Stimulated activated CD4-positive, alpha-beta T cell treated with anti-CD3 and anti-CD28 coated beads, Interleukin-1b, Interleukin-23, amount 100 ng/mL, for 48 hours (primary cell): ENCODE data around the gene ELF1.
"Not testable (repeated sequence)": the region's sequence is repeated elsewhere in the genome, so short reads cannot be mapped to it uniquely, and the experiment has no call there.

Experiments used
- DNase-seq: peaks from one replicate; pipeline ENCODE4 v3.0.0-alpha.2; 2020

ELF1 gene

DNA sequence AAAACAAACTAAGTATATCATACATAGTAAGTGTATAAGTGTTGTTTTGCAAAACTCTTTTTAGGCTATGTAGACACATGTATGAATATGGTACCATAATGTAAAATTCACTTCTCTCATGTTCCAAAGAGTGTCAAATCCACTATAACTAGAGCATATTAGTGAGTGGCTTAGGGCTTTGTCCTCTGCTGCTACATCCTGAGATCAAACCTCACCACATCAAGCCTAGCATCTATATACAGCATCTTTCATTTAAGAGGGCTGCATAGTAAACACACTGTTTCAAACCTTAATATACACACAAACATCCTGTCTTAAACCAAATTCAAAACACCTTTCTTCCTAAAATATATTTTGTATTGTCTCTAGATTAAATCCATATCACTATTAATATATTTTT lies 38.7 kb downstream of the ELF1 start:
- DNase-seq: no peak

DNA sequence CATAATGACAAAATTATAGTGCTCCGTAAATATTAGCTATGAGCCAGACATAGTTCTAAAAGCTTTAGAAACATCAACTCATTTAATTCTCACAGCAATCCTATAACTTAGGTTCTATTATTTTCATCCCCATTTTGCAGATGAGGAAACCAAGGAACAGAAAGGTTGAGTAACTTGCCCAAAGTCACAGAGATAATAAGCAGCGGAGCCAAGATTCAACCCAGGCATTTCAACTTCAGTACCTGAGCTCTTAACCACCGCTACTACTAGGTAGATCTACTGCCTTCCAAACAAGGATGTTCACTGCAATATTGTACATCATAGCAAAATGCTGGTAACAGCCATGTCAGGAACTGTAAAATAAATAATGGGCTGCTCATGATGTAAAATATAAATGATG lies 39.9 kb downstream of the ELF1 start:
- no peak for DNase-seq

DNA sequence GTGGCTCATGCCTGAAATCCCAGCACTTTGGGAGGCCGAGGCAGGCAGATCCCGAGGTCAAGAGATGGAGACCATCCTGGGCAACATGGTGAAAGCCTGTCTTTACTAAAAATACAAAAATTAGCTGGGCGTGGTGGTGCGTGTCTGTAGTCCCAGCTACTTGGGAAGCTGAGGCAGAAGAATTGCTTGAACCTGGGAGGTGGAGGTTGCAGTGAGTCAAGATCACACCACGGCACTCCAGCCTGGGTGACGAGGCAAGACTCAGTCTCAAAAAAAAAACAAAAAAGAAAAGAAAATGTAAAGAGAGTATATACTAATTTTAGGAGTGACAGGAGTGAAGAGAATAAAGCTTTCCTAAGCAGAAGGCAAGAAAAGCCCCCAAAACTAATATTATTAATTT lies 41.0 kb downstream of the ELF1 start:
- not testable (repeated sequence) for DNase-seq

DNA sequence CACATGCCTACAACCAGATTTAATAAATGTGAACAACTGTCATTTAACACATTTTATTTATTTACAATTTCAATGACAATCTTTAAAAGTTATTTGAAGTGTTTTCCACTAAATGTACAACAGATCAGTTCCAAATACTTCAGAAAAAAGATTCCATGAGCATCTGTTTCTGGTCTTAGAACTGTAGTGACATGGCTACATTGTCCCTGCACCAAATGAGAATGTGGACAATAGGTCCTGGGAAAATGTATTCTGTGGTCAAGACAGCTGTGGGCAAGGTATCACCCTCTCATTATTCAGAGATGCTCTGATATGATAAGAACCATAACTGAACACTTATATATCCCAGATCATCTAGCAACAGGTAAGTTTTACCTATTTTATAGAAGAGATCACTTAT lies 43.7 kb downstream of the ELF1 start:
- no peak for DNase-seq

DNA sequence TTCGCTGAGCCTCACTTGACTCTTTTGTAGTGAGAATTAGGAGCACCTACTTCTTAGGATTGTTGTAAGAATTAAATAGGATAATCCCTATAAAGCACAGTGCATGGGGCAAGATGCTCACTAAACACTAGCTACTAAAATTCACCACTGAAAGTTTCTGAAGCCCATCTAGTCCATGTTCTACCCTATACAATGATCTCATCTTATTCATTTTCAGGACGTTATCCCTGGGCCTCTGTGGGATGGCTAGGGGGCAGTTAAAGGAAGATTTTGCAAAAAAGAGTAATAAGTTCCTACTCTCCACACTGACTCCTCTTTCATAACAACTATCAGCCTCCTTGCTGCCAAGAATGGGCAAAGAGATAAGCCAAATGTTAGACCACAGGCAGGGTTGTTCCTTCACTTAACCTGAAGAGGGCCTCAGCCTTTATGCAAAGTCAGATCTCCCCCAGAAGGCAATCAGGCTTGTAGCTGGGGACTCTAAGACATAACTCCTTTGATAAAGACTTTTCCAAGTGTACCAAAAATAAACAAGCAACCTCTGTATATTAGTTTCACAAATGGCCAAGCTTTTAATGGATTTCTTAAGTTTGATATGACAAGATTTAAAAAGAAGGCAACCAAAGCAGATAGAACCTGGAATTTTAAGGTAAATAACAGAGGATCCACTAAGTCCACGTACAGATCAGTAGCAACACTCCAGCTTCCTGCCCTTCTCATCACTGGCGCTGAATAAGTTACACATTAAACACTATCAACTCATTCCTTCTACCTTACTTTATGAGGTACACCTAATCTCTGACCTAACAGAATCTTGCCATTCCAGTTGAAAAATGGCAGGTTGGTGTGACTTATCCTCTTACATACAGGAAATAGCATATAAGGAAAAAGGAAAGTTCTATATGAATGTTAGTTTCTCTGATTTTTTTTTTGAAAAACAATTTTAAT lies 44.4 kb downstream of the ELF1 start:
- peak; percentile 28 for DNase-seq

DNA sequence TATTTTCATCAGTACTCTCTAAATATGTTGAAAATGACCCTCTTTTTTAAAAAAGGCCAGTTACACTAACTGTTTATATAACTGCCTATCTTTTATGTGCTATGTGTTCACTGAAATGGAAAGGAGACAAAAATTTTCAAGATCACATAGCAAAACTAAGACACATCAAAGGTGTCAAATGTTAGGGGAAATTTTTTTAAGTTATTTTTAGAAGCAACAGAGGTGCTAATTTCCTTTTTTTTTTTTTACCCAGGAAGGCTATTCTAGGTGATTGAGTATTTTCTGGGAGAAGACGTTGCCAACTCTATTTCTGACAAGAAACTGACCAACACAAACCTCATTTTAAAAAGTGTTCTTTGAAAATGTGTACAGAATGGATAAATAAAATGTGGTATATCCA lies 45.7 kb downstream of the ELF1 start:
- DNase-seq: no peak

DNA sequence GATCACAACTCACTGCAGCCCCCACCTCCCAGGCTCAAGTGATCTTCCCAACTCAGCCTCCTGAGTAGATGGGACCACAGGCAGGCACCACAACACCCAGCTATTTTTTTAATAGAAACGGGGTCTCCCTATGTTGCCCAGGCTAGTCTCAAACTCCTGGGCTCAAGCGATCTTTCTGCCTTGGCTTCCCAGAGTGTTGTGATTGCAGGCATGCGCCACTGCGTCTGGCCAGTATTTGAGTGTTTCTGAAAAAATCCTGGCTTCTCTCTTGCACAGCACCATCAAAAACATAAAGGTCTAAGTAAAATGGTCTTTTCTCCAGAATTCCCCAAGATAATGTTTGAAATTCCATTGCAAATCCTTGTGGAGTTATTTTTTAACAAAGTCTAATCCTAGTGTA lies 47.8 kb downstream of the ELF1 start:
- DNase-seq: no peak

DNA sequence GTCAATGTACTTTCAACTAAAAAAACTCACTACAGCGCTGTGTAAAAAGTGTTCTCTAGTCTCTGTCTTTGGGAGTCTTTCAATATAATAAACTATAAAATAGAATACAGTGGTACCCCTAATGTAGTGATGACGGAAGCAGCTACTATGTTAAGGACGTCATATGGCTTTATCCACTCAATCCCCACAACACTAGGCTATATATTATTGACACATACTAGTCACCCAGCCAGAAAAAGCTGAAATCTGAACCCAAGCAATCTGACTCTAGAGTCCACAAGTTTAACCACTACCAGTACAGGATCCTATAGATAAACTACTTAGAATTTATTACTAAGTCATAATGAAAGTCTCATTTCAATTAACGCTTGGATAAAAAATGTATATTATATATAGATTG lies 48.3 kb downstream of the ELF1 start:
- DNase-seq: no peak

DNA sequence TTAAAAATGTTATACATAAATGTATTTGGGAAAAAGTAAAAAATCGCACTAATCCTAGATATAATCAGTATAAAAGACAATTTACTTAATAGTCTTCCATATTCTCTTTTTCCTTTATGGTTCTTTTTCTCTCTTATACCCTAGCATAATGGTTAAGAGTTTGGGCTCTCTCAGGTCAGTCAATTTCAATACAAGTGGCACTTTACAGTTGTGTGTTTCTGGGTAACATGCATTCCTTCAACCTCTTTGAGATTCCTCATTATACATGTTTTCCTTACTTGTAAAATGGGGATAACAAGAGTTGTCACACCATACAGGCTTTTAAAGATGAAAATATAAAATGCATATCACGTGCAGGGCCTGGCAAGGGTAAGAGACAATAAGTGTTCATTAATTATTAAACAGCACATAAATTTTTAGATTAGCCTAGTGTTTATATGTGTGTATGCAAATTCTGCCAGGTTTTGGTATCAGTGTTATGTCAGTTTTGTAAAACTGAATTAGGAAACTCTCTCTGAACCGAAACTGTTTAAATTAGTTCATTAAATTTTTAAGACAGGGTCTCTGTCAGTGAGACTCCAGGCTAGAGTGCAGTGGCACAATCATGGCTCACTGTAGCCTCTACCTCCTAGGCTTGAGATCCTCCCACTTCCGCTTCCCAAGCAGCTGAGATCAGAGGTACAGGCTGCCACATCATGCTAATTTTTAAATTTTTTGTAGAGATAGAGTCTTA lies 49.8 kb downstream of the ELF1 start:
- peak; percentile 39 for DNase-seq

DNA sequence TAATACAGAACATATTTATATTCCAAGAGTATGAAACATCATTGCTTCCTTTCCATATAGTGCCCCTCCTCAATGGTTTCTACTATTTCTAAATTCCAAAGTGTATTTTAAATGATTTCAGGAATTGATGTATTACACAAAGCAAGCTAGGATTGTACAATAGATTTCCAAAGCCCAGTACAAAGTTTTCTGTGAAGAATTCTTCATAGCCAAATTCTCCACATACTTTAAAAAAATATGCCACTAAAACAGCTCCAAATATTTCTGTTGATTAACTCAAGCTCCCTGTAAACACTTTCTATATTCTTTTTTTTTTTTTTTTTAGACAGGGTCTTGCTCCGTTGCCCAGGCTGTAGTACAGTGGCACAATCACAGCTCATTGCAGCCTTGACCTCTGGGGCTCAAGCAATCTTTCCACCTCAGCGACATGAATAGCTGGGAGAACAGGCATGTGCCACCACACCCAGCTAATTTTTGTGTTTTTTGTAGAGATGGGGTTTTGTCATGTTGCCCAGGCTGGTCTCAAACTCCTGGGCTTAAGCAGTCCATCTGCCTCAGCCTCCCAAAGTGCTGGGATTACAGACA lies 50.6 kb downstream of the ELF1 start:
- no peak for DNase-seq

DNA sequence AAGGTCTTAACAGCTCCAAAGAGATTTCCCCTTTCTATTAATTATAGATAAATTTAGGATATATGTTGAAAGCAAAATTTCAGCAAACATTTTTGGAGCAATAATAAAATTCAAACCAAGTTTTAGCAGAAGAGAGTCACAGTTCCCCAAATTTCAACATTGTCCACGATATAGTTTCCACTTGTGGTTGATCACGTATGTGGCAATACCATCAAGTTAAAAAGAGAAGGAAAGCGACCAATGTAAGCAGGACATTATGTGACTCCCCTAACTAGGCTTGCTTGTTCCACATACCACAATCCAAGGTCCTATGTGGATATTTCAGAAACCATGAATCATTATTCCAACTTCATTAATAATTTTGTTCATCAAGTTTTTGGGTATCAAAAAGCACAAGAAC lies 52.8 kb downstream of the ELF1 start:
- no peak for DNase-seq

DNA sequence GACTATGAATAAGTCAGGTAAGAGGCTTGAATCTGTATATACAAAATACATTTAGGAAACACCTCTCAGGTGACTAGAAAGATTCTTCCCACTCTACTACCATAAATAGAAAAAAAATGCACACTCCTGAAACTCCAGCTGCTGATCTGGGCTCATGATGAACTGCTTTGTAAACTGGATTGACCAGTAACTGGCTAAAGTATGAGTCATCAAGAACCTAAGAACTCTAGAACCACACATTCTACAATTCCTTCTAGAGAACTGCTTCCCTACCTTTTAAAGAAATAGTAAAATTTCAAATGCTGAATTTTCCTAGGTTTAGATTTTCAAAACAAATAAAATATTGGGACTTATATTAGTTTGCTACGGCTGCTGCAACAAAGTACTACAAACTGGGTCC lies 55.2 kb downstream of the ELF1 start:
- DNase-seq: no peak

DNA sequence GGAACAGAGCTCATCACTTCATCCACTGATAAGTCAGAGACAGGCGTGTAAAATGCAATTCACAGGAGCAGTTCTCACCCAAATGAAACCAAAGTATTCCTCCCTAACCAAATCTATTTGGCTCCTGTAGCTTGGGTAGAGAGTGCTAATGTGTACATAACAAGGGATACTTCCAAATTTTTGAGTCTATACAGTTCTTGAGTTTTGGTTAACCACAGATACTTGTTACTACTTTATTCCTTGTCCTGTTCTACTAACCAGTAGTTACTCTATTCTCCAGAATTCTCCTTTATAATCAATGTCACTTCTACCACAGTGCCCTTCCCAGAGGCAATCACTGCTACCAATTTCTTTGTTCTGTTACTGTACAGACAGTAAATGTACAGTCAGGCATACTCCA lies 57.3 kb downstream of the ELF1 start:
- DNase-seq: no peak

DNA sequence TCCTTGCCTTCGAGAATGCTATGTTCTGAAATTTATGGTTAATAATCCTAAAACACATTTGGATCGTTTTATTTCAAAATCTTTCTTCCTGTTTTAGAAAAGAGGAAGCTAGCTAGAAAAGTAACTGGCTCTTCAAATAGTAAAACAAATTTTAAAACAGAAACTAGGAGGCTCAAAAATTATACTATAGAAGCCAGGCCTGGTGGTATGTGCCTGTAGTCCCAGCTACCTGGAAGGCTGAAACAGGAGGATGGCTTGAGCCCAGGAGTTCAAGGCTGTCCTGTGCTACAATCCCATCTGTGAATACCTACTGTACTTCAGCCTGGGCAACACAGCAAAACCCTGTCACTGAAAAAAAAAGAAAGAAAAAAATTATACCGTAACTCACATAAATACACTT lies 57.9 kb downstream of the ELF1 start:
- no peak for DNase-seq

DNA sequence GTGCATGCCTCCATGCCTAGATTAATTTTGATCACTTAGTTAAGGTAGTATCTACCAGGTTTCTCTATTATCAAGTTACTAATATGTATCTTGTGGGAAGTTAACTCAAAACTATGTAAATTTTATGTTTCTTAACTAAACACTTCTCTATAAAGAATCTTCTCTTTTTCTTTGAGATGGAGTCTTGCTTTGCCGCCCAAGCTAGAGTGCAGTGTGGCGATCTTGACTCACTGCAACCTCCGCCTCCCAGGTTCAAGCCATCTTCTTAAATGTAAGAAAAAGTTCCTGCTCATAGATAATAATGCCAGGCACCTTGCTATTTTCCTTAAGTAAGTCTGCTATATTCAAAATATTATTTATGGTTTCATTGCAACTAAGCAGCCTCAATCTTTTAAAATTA lies 58.4 kb downstream of the ELF1 start:
- DNase-seq: no peak

DNA sequence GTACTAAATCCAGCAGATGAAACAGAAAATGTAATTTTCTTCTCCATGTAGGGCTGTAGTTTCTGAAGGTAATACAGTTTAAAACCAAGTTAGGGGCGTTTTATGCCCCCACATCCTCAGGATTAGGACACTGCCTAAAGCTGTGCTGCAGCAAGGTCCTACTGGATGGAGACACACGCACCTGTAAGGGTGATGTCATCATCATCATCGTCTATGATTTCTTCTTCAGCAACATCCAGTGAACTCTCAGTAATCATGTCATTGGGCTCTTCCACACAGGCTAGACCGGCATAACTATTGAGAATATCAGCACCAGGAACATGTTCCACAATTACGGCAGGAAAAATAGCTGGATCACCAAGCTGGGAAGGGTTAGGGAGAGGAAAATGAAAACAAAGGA lies 60.5 kb downstream of the ELF1 start:
- DNase-seq: no peak

DNA sequence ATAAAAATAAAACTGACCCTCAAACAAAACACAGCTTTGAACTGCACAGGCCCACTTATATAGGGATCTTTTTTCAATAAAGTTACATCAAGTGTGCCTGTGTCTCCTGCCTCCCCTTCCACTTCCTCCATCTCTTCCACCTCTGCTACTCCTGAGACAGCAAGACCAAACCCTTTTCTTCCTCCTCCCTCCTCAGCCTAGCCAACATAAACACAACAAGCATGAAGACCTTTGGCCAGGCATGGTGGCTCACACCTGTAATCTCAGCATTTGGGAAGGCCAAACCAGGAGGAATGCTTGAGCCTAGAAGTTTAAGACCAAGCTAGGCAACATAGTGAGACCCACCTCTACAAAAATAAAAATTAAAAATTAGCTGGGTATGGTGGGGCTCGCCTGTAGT lies 72.6 kb downstream of the ELF1 start:
- DNase-seq: no peak

DNA sequence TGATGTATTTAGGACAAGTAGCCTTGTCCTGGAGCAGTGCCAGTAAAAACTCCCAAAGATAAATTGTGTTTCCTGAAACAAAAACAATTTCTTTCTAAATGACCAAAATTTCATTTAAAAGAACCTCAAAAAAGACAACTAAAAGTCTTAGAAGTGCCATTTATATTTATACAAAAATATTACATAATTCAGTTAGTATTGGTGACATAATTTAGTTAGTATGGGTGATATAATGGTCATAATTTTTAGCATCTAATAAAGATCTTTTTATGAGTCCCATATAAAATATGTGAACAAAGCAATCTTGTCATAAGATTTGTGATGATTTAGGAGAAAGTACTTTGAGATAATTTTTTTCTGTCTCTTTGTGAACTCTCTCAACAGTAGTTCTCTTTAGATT lies 76.0 kb downstream of the ELF1 start:
- no peak for DNase-seq

DNA sequence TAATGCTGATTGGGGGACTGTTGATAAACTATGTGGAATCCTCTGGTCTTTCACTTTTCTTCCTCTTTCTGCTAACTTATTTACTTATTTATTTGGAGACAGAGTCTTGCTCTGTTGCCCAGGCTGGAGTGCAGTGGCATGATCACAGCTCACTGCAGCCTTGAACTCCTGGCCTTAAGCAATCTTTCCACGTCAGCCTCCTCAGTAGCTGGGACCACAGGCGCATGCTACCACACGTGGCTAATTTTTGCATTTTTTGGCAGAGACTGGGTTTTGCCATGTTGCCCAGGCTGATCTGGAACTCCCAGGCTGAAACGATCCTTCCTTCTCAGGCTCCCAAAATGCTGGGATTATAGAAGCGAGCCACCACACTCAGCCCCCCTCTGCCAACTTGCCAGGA lies 77.5 kb downstream of the ELF1 start:
- DNase-seq: no peak

DNA sequence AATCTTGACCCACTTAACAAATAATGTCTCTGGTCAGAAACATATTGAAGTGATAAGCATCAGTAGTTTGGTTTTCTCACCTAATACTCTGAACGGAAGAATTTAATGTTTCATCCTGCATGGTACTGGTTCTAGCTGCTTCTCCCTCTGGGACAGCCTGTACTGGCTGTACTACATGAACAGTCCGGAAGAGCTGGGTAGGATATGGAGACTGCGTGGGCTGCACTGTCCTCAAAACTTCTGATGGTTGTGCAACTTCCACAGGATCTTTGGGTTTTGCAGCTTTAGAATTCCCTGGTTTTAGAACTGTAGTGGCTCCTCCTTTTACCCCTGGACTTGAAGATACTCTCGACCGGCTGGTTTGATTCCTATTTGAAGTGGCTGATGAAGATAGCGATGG lies 78.3 kb downstream of the ELF1 start:
- no peak for DNase-seq

DNA sequence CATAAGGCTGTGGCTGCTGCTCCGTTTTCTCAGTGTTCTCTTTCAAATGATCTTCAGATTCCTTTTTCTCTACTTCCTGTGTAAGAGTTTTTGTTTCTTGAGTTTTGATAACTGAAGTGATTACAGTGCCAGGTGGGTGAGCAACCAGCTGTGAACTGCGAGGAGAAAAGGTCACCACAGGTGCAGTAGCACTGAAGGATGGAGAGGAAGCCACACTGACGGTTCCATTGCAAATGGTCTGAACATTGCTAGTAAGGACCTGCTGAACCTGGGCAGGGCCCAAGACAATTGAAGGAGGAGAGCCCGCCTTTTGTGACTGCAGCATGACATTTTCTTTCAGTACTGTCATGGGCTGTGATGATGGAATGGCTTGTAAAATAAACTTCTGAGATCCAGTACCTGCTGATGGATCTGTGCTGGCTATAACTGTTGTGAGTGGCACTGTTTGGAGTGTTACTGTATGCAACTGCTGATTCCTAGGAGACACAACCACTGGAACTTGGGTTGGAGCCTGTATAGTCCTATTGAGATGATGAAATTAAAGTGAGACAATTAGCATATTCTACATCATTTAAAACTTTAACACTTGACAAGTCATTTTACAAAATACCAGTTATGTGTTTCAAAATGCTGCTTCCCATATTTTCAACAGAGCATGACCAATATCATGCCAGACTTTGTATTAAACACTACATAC lies 85.5 kb downstream of the ELF1 start:
- DNase-seq: no peak

DNA sequence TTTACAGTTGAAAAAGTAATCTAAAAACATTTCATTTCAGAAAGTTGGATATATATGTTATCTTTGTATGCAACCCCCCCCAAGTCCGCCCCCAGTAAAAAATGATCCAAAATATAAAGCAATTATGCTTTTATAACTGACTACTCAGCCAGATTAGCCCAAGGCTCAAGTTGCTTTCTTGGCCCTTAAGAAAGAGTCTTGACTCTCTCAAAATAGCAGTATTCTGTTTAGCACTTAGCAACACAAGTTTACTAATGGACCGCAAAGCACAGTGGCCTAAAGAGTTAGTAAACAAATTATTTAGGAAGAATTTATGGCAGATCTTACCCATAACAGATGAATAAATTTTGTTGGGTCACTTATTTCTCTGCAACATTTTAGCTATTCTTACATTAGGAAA lies 86.9 kb downstream of the ELF1 start:
- DNase-seq: no peak

DNA sequence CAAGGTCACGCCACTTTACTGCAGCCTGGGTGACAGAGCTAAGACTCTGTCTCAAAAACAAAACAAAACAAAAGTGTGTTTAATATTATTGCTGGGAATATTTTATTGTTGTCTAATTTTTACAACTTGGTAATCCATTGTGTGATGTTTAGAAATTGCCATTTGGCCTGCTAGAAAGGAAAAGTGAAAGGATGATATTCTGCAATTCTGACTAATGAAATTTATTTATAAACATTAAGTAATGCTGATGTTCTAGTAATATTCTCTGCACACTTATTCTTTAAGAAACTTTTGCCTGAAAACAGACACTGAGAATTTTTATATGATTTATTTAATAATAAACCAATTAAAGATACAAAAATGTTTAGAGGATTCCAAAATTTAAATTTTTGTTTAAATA lies 87.4 kb downstream of the ELF1 start:
- DNase-seq: no peak
